ENCODE measurements around the gene SLC18A3.

Gene SLC18A3

GRCh38 chr10:49650724-49651034, 40.6 kb downstream of the SLC18A3 start:
- Histone ChIP-seq H4K20me1 (ENCODE audit: insufficient read depth, low read length) (no peaks in the 10 kb centered on the region), H2AFZ (ENCODE audit: low read length) (no peak overlapping the region), H3K36me3 (ENCODE audit: insufficient read depth, low read length) (no peaks in the 10 kb centered on the region), H3K9me2 (ENCODE audit: low read depth, low read length) (no peaks in the 10 kb centered on the region), H3K4me3 (ENCODE audit: low read depth, low read length, poor library complexity, severe bottlenecking) (no peak overlapping the region), H3K9ac (ENCODE audit: low read length) (no peak overlapping the region), H3K4me2 (ENCODE audit: low read length) (no peak overlapping the region), H3K9me3 (ENCODE audit: low read length) (no peaks in the 10 kb centered on the region), H3K27ac (ENCODE audit: low read depth, low read length, poor library complexity, severe bottlenecking) (no peak overlapping the region), H3K79me2 (ENCODE audit: insufficient read depth, low read length) (no peaks in the 10 kb centered on the region), H3F3A (ENCODE audit: insufficient read depth, low read length) (no peaks in the 10 kb centered on the region), H3K27me3 (ENCODE audit: insufficient read depth, low read length) (no peaks in the 10 kb centered on the region), H3K4me1 (ENCODE audit: insufficient read depth, low read length, severe bottlenecking) (peaks cover 5% of the 10 kb centered on the region)
- TF ChIP-seq CTCF (IDR thresholded peaks at IDR 0.05; ENCODE audit: low read length) (no peak), EZH2 (IDR thresholded peaks at IDR 0.05; ENCODE audit: borderline replicate concordance, low read length) (no peak)

- no peak for TF ChIP-seq EZH2 (IDR thresholded peaks at IDR 0.05; ENCODE audit: borderline replicate concordance, low read length)
- no peak for TF ChIP-seq CTCF (IDR thresholded peaks at IDR 0.05; ENCODE audit: low read length)
- no peaks in the 10 kb centered on the region for H3K79me2 ChIP-seq (ENCODE audit: insufficient read depth, low read length)
- H3K36me3 ChIP-seq (ENCODE audit: insufficient read depth, low read length), result no peaks in the 10 kb centered on the region
- 0 out of 2 replicates have a peak, but pooled peaks cover 2% of the 10 kb centered on the region for H3K27me3 ChIP-seq (ENCODE audit: insufficient read depth, low read length)
- H3K27ac ChIP-seq (ENCODE audit: low read depth, low read length, poor library complexity, severe bottlenecking), result no peak overlapping the region
- H4K20me1 ChIP-seq (ENCODE audit: insufficient read depth, low read length), result no peaks in the 10 kb centered on the region
- H3K9me3 ChIP-seq (ENCODE audit: low read length), result no peaks in the 10 kb centered on the region
- no peaks in the 10 kb centered on the region for H3F3A ChIP-seq (ENCODE audit: insufficient read depth, low read length)
- H3K4me3 ChIP-seq (ENCODE audit: low read depth, low read length, poor library complexity, severe bottlenecking), result no peak overlapping the region
- H3K4me2 ChIP-seq (ENCODE audit: low read length), result no peak overlapping the region
- H2AFZ ChIP-seq (ENCODE audit: low read length), result no peak overlapping the region
- no peak overlapping the region for H3K9ac ChIP-seq (ENCODE audit: low read length)
- H3K4me1 ChIP-seq (ENCODE audit: insufficient read depth, low read length, severe bottlenecking), result peaks cover 5% of the 10 kb centered on the region
- H3K9me2 ChIP-seq (ENCODE audit: low read depth, low read length), result no peaks in the 10 kb centered on the region
Observed at GRCh38 chr10:49651039-49651835, 41.1 kb downstream of the SLC18A3 start.

GRCh38 chr10:49651917-49652316, 41.8 kb downstream of the SLC18A3 start:
- H3K4me2 ChIP-seq (ENCODE audit: low read length), result no peak overlapping the region
- H4K20me1 ChIP-seq (ENCODE audit: insufficient read depth, low read length), result no peaks in the 10 kb centered on the region
- no peaks in the 10 kb centered on the region for H3K9me2 ChIP-seq (ENCODE audit: low read depth, low read length)
- H3K4me1 ChIP-seq (ENCODE audit: insufficient read depth, low read length, severe bottlenecking), result peaks cover 5% of the 10 kb centered on the region
- no peaks in the 10 kb centered on the region for H3F3A ChIP-seq (ENCODE audit: insufficient read depth, low read length)
- H3K27me3 ChIP-seq (ENCODE audit: insufficient read depth, low read length), result 0 out of 2 replicates have a peak, but pooled peaks cover 4% of the 10 kb centered on the region
- H2AFZ ChIP-seq (ENCODE audit: low read length), result no peak overlapping the region
- H3K36me3 ChIP-seq (ENCODE audit: insufficient read depth, low read length), result no peaks in the 10 kb centered on the region
- H3K79me2 ChIP-seq (ENCODE audit: insufficient read depth, low read length), result no peaks in the 10 kb centered on the region
- no peak for TF ChIP-seq CTCF (IDR thresholded peaks at IDR 0.05; ENCODE audit: low read length)
- no peak for TF ChIP-seq EZH2 (IDR thresholded peaks at IDR 0.05; ENCODE audit: borderline replicate concordance, low read length)
- H3K9ac ChIP-seq (ENCODE audit: low read length), result no peak overlapping the region
- no peak overlapping the region for H3K4me3 ChIP-seq (ENCODE audit: low read depth, low read length, poor library complexity, severe bottlenecking)
- H3K27ac ChIP-seq (ENCODE audit: low read depth, low read length, poor library complexity, severe bottlenecking), result no peak overlapping the region
- H3K9me3 ChIP-seq (ENCODE audit: low read length), result no peaks in the 10 kb centered on the region
